T-helper 2 cell treated with Interferon-gamma antibody and Interleukin-4, amounts not matched to agents 100 ng/mL and 5 ng/mL, for 36 hours (primary cell): ENCODE data around the gene LYL1. TPM values are rescaled to one million over a fixed set of nuclear protein-coding genes. Genes with fewer than 3 reads are reported as not detected.

Experiments
- intact Hi-C: fragments of 100-400 bp; cut with micrococcal nuclease; formaldehyde crosslinking; loops from one replicate; pipeline ENCODE4 v1.15.1; 2023
- total RNA-seq: library from RNA; stranded (reverse); gene quantifications from 2 replicates; pipeline ENCODE4 v1.2.3, GENCODE V29; 2022

LYL1 gene
- total RNA-seq, 1 donor from 2014 or later = 7.0 TPM

DNA sequence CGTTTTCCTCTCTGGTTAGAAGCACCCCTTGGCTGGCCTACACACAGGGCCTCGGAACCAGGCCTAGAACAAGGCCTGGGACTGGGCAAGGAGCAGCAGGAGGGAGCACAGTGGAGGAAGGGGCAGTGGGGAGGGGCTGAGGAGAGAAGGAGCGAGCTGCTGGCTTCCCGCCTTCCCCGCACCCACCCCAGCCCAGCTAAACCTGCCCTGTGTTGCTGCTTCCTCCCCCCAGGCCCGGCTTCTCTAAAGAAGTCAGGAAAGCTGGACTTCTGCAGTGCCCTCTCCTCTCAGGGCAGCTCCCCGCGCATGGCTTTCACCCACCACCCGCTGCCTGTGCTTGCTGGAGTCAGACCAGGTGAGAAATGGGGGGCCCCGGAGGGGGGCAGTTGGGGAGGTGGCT, 24.3 kb downstream of the LYL1 start:
- intact Hi-C loops = no loop called here

DNA sequence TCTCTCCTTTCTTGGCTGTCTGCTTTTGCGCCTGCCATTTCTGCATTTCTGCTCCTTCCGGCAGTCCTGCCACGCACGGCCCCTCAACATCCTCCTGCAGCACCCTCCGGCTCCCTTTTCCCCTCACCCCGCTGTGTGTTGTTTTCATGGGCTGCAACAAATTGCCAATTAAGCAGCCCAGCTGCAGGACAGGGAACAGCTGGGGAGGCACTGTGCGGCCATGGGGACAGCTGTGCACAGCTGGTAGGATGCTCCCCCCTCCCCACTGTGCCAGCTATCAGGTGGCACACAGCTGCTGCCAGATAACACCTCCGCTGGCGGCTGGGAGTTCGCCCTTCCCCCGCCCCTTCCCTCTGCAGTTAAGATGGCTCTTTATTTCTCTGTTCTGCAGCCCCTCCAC, 25.4 kb downstream of the LYL1 start:
- intact Hi-C loops = no loop called here

DNA sequence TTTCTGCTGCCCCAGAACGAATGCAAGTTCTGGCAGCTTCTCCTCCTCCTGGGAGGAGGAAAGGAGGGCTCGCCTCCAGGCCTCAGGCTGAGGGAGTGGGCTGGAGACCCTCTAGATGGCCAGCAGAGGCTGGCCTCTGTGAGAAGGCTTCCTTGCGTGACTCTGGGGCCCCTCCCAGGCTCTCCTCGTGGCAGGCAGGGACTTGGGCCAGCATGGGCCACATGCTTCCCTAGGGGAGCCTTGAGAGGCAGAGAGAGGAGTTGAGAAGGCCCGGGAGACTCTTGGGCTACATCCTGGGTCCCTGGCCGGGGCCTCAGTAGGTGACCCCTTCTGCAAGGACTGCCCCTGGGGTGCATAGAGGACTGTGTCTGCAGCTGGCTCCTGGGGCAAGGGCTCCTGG, 25.9 kb downstream of the LYL1 start:
- intact Hi-C loops = no loop called here

- intact Hi-C loops = no loop called here
Measured at GRCh38 chr19:13076320-13076719, 26.3 kb downstream of the LYL1 start.

DNA sequence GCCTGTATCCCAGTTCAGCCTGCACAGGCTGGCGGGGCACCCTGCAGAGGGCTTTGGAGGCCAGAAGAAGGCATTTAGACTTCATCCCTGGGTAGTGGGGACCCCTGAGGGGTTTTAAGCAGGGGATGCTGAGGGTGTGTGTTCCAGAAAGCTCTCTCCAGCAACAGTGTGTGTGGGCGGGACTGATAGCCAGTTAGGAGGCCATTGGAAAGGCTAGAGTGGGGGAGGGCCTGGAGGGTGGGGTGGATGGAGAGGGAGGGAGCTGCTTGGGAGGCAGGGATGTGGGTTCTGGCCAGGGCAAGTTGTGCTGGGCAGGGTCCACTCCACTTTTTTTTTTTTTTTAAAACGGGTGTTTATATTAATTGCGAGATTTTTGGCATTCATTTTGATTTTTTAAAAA, 28.3 kb downstream of the LYL1 start:
- intact Hi-C loops = no loop called here

DNA sequence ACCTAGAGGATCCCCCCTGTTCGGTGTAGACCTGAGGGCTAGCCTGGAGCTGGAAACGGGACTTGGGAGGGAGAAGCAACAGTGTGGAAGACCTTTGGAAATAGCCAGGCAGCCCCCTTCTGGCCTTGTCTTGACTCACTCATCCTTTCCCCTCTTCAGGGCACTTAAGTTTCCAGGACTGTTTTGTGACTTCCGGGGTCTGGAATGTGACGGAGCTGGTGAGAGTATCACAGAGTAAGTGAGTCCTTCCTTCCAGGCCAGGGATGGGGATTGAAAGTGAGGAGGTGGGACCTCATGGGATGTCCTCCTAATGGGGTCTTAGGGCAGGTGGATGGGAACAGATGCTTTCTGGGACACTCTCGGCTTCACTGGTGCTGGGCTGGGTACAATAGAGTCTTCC, 29.4 kb downstream of the LYL1 start:
- intact Hi-C loops = no loop called here

DNA sequence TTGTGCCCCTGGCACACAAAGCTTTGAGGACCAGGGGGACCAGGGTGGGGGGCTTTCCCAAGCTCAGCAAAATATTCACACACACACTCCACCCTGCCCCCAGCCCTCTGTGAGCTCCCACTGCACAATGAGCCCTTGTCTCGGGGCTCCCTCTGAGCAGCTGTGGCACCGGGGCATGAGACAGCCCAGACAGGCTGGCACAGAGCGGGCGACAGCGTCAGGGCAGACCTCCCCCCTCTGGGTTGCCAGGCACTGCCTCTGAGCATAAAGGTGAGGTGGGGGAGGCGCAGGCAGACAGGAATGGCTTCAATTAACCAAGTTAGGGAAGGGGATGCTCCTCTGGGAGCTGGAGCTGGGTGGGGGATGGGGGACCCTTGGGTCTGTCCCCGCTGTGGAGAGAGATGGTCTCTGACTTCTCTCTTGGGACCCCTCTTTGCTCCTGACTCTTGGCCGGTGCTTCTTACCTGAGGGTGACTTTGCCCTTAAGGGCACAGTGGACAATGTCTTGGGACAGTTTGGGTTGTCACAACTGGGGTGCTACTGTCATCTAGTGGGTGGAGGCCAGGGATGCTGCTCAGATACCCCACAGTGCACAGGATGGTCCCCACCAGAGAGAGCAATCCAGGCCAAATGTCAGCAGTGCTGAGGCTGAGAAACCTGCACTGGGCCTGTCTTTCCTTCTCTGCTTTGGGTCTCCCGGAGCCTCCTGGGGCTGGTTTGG, 30.3 kb downstream of the LYL1 start:
- intact Hi-C loops = no loop called here

DNA sequence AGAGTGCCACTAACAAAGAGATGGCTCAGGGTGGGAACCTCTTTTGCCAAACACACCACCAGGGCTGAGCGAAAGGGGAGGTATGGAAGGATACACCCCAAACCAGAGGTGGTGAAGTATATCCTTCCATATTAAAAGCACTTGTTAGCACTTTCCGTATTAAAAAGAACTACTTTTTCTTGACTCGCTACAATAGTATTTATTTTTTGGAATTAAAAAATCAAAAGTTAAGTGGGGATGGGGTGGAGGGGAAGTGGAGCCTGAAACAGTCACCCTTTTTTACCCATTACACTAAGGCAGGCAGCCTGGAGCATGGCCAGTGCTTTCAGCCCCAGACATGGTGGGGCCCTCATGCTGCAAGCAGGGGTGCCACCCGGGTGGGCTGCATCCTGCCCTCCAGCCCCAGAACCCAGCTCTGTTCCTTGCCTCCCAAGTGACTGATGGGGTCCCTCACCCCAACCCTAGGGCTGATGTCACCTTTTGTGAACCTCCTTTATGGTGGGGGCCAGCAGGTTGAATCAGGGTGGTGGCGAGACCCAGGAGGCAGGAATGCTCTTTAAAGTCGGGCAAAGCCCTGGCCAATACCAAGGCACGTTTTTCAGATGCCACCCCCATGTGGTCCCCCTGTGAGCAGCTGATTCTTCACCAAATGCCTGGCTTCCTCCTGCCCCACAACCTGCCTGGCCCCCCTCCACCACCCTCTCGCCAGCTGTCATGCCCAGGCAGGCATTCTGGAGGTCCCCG, 31.0 kb downstream of the LYL1 start:
- intact Hi-C loops = no loop called here

- intact Hi-C loops = no loop called here
Measured at GRCh38 chr19:13070425-13071140, 32.1 kb downstream of the LYL1 start.

DNA sequence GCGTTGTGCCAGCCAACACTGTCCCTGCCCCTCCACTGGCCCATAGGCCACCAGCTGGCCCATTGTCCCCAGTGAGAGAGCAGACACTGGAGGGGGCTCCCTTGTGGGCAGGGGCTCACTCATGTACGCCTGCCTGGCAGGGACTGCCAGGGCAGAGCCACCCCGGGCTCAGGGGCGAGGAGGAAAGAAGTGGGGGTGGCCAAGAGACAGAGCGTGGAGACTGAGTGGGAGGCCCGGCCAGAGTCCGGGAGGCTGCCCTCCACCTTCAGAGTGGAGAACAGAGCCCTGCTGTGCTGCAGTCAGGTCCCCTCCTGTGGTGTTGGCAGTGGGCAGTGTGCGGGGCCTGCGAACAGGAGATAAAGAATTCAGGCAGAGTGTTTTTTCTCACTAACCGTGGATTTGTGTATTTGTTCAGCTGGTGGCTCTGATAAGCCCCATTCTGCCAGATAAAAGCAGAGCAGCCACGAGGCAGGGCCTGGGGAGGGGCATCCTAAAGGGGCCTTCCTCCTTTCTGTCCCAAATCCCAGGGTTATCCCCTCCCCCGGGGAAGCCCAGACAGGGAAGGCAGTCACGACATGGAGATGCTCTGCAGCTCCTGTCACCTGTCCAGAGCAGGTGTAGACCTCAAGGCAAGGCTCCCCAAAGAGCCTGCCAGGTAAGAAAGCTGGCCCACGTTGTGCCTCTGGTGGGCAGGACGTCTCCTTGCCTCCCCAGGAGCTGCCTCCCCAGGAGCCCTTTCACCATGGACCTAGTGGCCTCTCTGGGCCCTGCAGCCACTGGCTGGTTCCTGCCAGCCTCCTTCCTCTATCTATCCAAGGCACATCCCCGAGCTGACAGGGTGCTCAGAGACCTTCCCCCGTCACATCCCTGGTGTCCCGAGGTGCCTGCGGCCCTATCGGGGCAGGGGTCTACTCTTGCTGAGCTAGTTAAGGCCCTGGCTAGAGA, 33.0 kb downstream of the LYL1 start:
- intact Hi-C loops = no loop called here

DNA sequence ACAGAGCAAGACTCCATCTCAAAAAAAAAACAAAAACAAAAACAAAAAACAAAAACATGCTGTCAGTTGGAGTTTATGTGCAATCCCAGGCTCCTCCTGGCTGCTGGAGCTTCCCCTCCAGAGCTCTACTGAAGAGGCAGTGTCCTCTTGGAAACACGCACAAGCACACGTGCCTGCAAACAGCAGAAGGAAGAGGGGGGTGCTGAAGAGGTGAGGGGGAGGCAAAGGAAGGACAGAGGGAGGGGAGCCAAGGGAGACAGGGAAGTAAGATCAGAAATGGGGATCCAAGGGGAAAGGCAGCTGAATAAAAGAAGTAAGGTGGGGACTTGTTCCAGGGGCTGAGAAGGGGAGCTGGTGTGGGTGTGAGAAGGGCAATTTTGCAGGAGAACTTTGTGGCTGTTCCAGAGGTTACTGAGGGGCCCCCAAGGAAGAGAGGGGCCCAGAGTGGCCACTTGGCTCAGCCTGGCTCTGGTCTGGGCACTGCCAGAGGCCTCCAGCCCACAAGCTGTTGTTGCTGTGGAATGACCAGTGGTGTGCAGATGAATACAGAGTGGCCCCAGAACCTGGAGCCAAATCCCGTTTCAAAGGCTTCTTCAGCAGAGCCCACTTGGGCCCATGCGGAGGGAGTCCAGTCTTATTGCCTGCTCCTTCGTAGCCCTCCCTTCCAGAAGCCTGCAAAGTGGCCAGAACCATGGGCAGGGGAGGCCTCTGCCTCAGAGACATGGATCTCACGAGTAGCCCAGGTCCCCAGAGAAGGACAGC, 34.4 kb downstream of the LYL1 start:
- intact Hi-C loops = no loop called here

- intact Hi-C loops = no loop called here
Measured at GRCh38 chr19:13066933-13067807, 35.5 kb downstream of the LYL1 start.

DNA sequence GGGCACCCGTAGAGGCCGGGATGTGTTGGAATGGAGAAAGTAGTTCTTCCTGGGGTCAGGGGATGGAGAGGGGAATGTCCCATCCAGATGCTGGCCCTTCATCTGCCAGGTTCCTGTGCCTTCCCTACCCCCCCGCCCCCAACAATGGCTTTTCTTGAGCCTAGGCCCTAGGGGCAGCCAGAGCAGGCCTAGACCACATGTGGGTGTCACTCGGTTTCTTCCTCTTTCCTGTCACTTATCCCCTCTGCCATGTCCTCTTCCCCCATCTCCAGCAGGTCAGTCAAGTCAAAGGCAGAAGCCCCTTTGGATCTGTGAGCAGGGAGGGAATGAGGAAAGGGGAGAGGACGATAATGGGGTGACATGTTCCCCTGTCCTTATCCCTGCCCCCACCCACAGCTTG, 36.4 kb downstream of the LYL1 start:
- intact Hi-C loops = no loop called here

- intact Hi-C loops = no loop called here
Measured at GRCh38 chr19:13064092-13064489, 38.6 kb downstream of the LYL1 start.

GRCh38 chr19:13063461-13064091, 39.1 kb downstream of the LYL1 start:
- intact Hi-C loops = no loop called here

- intact Hi-C loops = no loop called here
Measured at GRCh38 chr19:13062317-13062716, 40.3 kb downstream of the LYL1 start.

DNA sequence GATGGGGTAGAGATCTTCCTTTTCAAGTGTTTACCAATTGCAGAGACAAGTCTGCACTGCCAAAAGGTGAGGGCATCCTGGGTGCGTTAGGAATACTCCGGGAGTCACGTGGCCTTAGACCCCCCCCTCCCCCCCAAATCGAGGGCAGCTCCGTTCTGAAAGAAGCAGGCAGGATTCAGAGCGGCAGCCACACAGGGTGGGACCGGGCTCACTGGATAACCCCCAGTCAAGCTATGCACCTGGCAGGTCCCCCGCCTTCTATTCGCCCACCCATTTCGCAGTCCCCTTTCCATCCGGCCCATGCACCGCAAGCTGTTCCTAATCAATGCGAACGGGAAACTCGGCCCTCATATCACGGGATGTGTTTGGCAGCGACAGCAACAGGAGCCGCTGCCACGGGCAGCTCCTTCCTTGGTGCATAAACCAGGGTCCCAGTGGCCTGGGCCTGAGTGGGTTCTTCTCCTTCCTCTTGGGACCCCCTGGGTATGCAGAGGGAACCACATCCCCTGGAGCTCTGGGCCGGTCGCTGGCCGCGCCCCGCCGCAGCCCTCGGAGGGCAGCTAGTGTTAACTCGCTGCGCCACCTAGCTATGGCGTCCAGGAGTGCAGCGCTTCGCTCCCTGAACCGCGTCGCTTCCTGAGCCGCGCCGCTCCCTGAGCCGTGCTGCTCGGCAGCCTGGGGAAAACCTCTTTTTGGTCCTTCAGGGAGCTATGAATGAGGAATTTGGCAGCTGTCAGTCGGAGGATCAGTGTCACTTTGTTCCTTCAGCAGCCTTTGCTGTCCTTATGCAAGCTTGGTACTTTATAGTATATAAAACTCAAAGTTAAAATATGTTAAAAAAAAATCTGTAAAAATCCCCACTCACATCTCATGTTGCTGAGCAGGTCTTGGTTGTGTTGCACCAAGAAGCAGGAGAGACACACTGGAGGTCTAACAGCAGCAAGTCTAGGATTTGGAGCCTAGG, 41.4 kb downstream of the LYL1 start:
- intact Hi-C loops = loop anchor here (1.0 to 2.0 kb wide), 3 partner anchors 38 to 83 kb away; no protein-coding TSS in a partner anchor
